HL-60/S4 treated with retinoic acid at 250 ng/mL for 4 days and 3 days (cell line): ENCODE measurements around the gene ZNF324.
"Not testable (repeated sequence)": the region's sequence is repeated elsewhere in the genome, so short reads cannot be mapped to it uniquely, and the experiment has no call there.

Experiments
- in situ Hi-C: fragments of 300-500 bp; cut with MboI; formaldehyde crosslinking; loops from 2 replicates; pipeline ENCODE4 v1.7.0; 2022; ENCODE audit warnings: low sequenced_read_pairs

The ZNF324 gene

DNA sequence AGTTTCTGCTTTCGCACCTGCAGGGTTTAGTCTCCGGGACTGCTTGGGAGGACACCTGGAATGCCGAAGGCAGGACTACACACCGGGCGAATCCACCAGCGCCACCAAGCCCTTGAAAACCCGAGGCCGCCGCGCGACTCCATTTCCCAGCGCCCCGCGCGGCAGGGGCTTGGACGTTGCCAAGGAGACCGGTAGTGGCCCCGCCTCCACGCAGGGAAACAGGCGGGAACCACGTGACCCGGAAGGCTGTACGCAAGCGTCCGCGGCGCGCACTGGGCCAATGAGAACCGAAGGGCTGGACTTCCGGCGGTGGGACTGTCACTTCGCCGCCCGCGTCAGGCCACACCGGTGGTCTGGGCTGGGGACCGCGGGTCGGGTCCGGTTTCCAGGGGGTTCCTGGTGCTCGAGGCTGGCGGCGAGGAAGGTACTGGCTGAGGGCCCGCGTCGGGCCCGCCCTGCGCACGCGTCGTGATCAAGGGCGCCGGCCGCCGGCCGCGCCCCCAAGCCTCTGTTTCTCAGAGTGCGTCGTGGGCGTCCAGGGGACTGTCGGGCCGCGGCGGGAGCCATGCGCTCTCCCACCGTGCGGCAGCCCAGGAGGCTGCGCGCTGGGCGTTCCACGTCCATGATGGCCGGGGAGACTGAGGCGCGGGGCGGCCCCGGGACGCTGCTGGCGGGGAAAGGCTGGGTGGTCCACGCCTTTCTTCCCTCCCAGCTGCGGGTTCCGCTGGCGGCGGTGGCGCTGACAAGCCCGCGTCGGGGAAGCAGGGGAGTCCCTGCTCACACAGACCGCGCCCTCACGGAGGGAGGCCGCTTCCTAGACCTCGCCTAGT is at the start of gene ZNF324:
Gene ZNF324, plus strand, starts transcription at position 321 of the 830 bp plus-strand sequence. CDS start 2,106 bp downstream, outside the sequence.
- in situ Hi-C loops, result no loop called here

GRCh38 chr19:58428617-58429016 is 38.3 kb upstream of the ZNF324 start:
- in situ Hi-C loops, result no loop called here

GRCh38 chr19:58429745-58430144 is 37.1 kb upstream of the ZNF324 start:
- in situ Hi-C loops, result no loop called here

- in situ Hi-C loops, result no loop called here
Observed at GRCh38 chr19:58434217-58434616, 32.7 kb upstream of the ZNF324 start.

- in situ Hi-C loops, result no loop called here
Observed at GRCh38 chr19:58439576-58440554, 27.0 kb upstream of the ZNF324 start, which contains the start of gene ZNF132. ZNF132 (minus strand) TSS chr19:58440153; CDS start chr19:58439821, 332 bp downstream.

DNA sequence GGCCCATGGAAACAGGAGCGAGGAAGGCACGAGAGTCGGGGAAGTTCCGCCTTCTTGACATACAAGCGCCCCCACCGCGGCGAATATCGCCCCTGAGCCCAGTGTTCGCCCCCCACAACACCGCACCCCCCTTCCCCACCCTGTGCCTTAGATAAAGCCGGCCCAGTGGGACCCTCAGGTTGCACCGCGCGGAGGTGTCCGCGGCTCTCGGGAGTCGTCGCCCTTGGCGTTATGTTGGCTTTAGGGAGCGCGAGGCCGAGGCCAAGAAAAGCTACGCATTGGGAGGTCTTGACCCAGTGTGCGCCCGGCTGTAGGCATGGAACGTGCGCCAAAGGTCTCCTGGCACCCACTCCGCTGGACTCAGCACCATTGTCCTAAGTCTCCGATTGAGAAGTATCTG is 26.3 kb upstream of the ZNF324 start:
- in situ Hi-C loops, result no loop called here

- in situ Hi-C loops, result not testable (repeated sequence)
Observed at GRCh38 chr19:58442986-58443385, 23.9 kb upstream of the ZNF324 start.

- in situ Hi-C loops, result not testable (repeated sequence)
Observed at GRCh38 chr19:58448860-58449259, 18.0 kb upstream of the ZNF324 start.

- in situ Hi-C loops, result not testable (repeated sequence)
Observed at GRCh38 chr19:58449980-58450379, 16.9 kb upstream of the ZNF324 start.

GRCh38 chr19:58450856-58451357 is 16.0 kb upstream of the ZNF324 start:
- in situ Hi-C loops, result no loop called here

DNA sequence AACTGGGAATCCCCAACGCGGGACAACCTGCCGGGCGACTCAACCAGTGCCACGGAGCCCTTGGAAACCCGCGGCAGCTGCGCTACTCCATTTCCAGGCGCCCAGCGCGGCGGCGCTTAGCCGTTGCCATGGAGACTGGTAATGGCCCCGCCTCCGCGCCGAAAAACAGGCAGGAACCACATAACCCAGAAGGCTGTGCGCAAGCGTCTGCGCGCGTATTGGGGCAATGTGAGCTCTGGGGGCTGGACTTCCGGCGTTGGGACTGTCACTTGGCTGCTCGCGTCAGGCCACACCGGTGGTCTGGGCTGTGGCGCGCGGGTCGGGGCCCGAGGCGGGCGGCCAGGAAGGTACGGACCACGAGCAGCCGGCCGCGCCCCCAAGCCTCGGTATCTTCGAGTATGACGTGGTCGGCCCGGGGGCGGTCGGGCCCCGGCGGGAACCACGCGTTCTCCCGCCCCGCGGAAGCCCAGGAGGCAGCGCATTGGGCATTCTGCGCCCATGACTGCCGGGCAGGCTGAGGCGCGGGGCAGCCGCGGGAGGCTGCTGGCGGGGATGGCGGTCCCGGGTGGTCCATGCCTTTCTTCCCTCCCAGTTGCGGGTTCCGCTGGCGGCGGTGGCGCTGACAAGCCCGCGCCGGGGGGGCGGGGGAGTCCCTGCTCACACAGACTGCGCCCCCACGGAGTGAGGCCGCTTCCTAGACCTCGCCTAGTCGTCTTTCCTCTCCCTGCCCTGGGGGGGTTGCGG is 15.3 kb upstream of the ZNF324 start, which contains the start of gene ZNF324B:
Gene ZNF324B, plus strand, starts transcription at position 265 of the 744 bp plus-strand sequence. CDS start 2,080 bp downstream, outside the sequence.
- in situ Hi-C loops, result no loop called here

DNA sequence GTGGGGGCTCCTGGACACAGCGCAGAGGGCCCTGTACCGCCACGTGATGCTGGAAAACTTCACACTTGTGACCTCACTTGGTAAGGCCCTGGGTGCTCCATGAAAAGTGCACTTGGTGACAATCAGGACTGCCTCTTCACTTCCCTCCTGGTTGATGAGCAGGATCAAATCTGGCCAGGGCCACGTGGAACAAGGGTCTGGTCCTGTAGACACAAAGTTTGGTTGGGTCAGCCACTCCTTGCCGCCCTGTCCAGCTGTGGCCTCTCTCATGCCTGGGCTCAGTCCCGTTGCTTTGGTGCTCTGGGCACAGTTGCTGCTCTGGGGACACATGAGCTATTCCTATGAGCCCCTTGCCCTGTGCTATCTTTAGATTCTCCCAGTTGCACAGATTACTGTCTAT is 13.1 kb upstream of the ZNF324 start:
- in situ Hi-C loops, result no loop called here

GRCh38 chr19:58455306-58455705 is 11.6 kb upstream of the ZNF324 start:
- in situ Hi-C loops, result no loop called here

- in situ Hi-C loops, result no loop called here
Observed at GRCh38 chr19:58456111-58456510, 10.8 kb upstream of the ZNF324 start.

GRCh38 chr19:58460039-58460438 is 6.8 kb upstream of the ZNF324 start:
- in situ Hi-C loops, result no loop called here

DNA sequence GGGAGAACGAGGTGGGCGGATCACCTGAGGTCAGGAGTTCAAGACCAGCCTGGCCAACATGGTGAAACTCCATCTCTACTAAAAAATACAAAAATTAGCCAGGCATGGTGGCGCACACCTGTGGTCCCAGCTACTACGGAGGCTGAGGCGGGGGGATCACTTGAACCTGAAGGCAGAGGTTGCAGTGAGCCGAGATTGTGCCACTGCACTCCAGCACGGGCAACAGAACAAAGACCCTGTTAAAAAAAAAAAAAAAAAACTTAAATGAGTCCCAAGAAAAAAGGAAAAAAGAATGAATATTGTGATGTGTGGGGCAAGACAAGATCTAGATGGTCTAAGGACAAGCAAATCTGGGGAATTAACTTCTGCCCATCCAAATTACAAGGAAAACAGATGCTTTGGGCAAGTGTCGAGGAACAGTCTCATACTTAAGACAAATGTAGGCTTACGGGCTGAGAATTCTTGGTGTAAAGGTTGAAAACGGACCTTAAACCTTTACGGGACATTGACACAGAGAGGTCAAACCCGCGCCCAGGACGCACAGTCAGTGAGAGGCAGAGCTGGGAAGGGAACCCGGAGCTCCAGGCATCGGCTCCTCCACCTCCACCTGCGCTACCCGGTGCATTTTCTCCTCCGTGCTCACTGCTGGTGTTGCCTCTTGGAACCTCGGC is 656 bp upstream of the ZNF324 start:
- in situ Hi-C loops, result no loop called here

- in situ Hi-C loops, result no loop called here
Observed at GRCh38 chr19:58468216-58468839, 1.4 kb downstream of the ZNF324 start.

GRCh38 chr19:58469241-58470013 is 2.5 kb downstream of the ZNF324 start:
- in situ Hi-C loops, result no loop called here
